SK-N-SH (cell line): ENCODE results near the gene C1orf174.

Source experiments
- CHD2 ChIP-seq: fragments of 150-350 bp; IDR thresholded peaks from 2 replicates; pipeline ENCODE4 v1.6.1; 2018; ENCODE audit warnings: low read length; ENCODE audit not compliant: partially characterized antibody
- EZH2phosphoT487 ChIP-seq: fragments of 200-600 bp; sonication (generic); IDR thresholded peaks from 2 replicates; pipeline ENCODE4 v1.6.1; 2017; ENCODE audit warnings: low read depth, mixed run types, mild to moderate bottlenecking, antibody characterized with exemption, moderate library complexity, borderline replicate concordance
- RCOR1 ChIP-seq: fragments of 150-350 bp; IDR thresholded peaks from 2 replicates; pipeline ENCODE4 v1.6.1; 2017; ENCODE audit warnings: antibody characterized with exemption, low read length
- SIN3A ChIP-seq: IDR thresholded peaks from 2 replicates; pipeline ENCODE4 v1.6.1; 2012; ENCODE audit warnings: low read depth, mild to moderate bottlenecking, low read length, moderate library complexity, borderline replicate concordance
- SMC3 ChIP-seq: IDR thresholded peaks from 2 replicates; pipeline ENCODE4 v1.6.1; 2012; ENCODE audit warnings: low read depth, low read length, improper control_type of control experiment
- TEAD4 ChIP-seq: IDR thresholded peaks from 2 replicates; pipeline ENCODE4 v1.4.0; 2012; ENCODE audit warnings: mild to moderate bottlenecking, borderline replicate concordance; ENCODE audit not compliant: insufficient read depth
- TF ChIP-seq, protein P1 (sequence below): fragments of 200-600 bp; sonication (generic); IDR thresholded peaks from 2 replicates; pipeline ENCODE4 v1.6.1; 2017; ENCODE audit warnings: antibody characterized with exemption, mild to moderate bottlenecking, moderate library complexity

DNA sequence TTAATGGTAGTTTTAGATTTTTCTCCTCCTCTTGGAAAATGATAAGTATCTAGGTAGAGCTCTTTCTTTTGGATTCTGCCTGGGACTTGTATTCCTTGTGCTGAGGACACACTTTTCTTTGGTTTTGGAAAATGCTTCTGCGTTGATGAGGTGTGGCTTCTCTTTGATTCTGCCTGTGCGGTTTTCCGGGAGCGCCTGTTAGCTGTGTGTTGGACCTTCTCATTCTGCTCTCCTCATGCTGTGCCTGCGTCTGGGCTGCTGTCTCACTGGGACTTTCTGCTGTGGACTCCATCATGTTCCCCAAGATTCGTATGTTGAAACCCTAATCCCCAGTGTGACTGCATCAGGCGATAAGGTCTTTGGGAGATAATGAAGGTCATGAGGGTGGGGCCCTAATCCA lies 21.0 kb downstream of the C1orf174 start:
- TF ChIP-seq, protein P1, sequence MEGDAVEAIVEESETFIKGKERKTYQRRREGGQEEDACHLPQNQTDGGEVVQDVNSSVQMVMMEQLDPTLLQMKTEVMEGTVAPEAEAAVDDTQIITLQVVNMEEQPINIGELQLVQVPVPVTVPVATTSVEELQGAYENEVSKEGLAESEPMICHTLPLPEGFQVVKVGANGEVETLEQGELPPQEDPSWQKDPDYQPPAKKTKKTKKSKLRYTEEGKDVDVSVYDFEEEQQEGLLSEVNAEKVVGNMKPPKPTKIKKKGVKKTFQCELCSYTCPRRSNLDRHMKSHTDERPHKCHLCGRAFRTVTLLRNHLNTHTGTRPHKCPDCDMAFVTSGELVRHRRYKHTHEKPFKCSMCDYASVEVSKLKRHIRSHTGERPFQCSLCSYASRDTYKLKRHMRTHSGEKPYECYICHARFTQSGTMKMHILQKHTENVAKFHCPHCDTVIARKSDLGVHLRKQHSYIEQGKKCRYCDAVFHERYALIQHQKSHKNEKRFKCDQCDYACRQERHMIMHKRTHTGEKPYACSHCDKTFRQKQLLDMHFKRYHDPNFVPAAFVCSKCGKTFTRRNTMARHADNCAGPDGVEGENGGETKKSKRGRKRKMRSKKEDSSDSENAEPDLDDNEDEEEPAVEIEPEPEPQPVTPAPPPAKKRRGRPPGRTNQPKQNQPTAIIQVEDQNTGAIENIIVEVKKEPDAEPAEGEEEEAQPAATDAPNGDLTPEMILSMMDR, result no peak
- TF ChIP-seq SIN3A (no peak), TEAD4 (no peak), CHD2 (no peak), SMC3 (no peak), EZH2phosphoT487 (no peak), RCOR1 (no peak)
